SK-N-SH treated with all-trans-retinoic acid at 6 μM for 48 hours (cell line): ENCODE measurements around the gene CREB3L2.

ENCODE experiments used
- ATAC-seq: fragments of 200-7000 bp; cut with Tn5 transposase; 3 replicates; pipeline ENCODE4 v1.9.1; 2020; ENCODE audit warnings: mild to moderate bottlenecking, moderate library complexity
- ARNTL ChIP-seq: fragments of 450-650 bp; formaldehyde crosslinking; IDR thresholded peaks from 2 replicates; pipeline ENCODE4 v1.5.0; 2020; ENCODE audit warnings: low read depth, mild to moderate bottlenecking, moderate library complexity, borderline replicate concordance
- BACH2 ChIP-seq: fragments of 250-450 bp; sonication (Bioruptor Pico); IDR thresholded peaks from 2 replicates; pipeline ENCODE4 v1.9.0; 2021; ENCODE audit warnings: mild to moderate bottlenecking, borderline replicate concordance
- CSDC2 ChIP-seq: fragments of 250-450 bp; sonication (Bioruptor Pico); IDR thresholded peaks from 2 replicates; pipeline ENCODE4 v1.5.0; 2020; ENCODE audit warnings: mild to moderate bottlenecking, moderate library complexity
- ESRRG ChIP-seq: fragments of 250-450 bp; sonication (Bioruptor Pico); IDR thresholded peaks from 2 replicates; pipeline ENCODE4 v1.6.1; 2021; ENCODE audit warnings: mild to moderate bottlenecking
- ISL1 ChIP-seq: fragments of 250-450 bp; sonication (Bioruptor Pico); IDR thresholded peaks from 2 replicates; pipeline ENCODE4 v2.1.2; 2022; ENCODE audit warnings: mild to moderate bottlenecking, moderate library complexity
- OSR1 ChIP-seq: fragments of 250-450 bp; sonication (Bioruptor Pico); IDR thresholded peaks from 2 replicates; pipeline ENCODE4 v1.8.0; 2022; ENCODE audit warnings: moderate library complexity, mild to moderate bottlenecking, inconsistent platforms
- RARB ChIP-seq: fragments of 250-450 bp; sonication (Bioruptor Pico); IDR thresholded peaks from 2 replicates; pipeline ENCODE4 v1.8.0; 2021; ENCODE audit warnings: mild to moderate bottlenecking, moderate library complexity
- SNAI2 ChIP-seq: fragments of 250-450 bp; sonication (Bioruptor Pico); IDR thresholded peaks from 2 replicates; pipeline ENCODE4 v1.5.0; 2020; ENCODE audit warnings: mild to moderate bottlenecking, moderate library complexity
- TCF4 ChIP-seq: fragments of 250-450 bp; sonication (Bioruptor Pico); IDR thresholded peaks from 2 replicates; pipeline ENCODE4 v1.8.0; 2021; ENCODE audit warnings: mild to moderate bottlenecking, moderate library complexity, borderline replicate concordance
- TOX ChIP-seq: fragments of 250-450 bp; sonication (Bioruptor Pico); IDR thresholded peaks from 2 replicates; pipeline ENCODE4 v1.8.0; 2021; ENCODE audit warnings: mild to moderate bottlenecking, moderate library complexity, borderline replicate concordance
- ZC3H10 ChIP-seq: fragments of 250-450 bp; sonication (Bioruptor Pico); IDR thresholded peaks from 2 replicates; pipeline ENCODE4 v1.5.1; 2021; ENCODE audit warnings: mild to moderate bottlenecking, moderate library complexity
- ZFP3 ChIP-seq: fragments of 250-450 bp; sonication (Bioruptor Pico); IDR thresholded peaks from 2 replicates; pipeline ENCODE4 v1.5.0; 2020; ENCODE audit warnings: mild to moderate bottlenecking, moderate library complexity
- ZFP30 ChIP-seq: fragments of 450-650 bp; formaldehyde crosslinking; IDR thresholded peaks from 2 replicates; pipeline ENCODE4 v1.5.0; 2022; ENCODE audit warnings: mild to moderate bottlenecking, moderate library complexity
- ZNF565 ChIP-seq: fragments of 450-650 bp; formaldehyde crosslinking; conservative IDR thresholded peaks from 2 replicates; pipeline ENCODE4 v1.5.0; 2020; ENCODE audit warnings: low read depth, mild to moderate bottlenecking, moderate library complexity
- ZNF70 ChIP-seq: fragments of 450-650 bp; formaldehyde crosslinking; IDR thresholded peaks from 2 replicates; pipeline ENCODE4 v1.5.0; 2020; ENCODE audit warnings: mild to moderate bottlenecking, moderate library complexity
- TF ChIP-seq, protein P1 (sequence below): fragments of 250-450 bp; sonication (Bioruptor Pico); IDR thresholded peaks from 2 replicates; pipeline ENCODE4 v1.5.1; 2021; ENCODE audit warnings: mild to moderate bottlenecking, moderate library complexity
- TF ChIP-seq, protein P2 (sequence below): fragments of 250-450 bp; sonication (Bioruptor Pico); IDR thresholded peaks from 2 replicates; pipeline ENCODE4 v1.8.0; 2020; ENCODE audit warnings: mild to moderate bottlenecking, moderate library complexity, borderline replicate concordance
- TF ChIP-seq, protein P3 (sequence below): fragments of 250-450 bp; sonication (Bioruptor Pico); IDR thresholded peaks from 2 replicates; pipeline ENCODE4 v1.8.0; 2021; ENCODE audit warnings: low read depth, mild to moderate bottlenecking, moderate library complexity, borderline replicate concordance
- TF ChIP-seq, protein P4 (sequence below): fragments of 250-450 bp; sonication (Bioruptor Pico); IDR thresholded peaks from 2 replicates; pipeline ENCODE4 v1.5.1; 2020; ENCODE audit warnings: low read depth, mild to moderate bottlenecking, moderate library complexity
- TF ChIP-seq, protein P5 (sequence below): fragments of 250-450 bp; sonication (Bioruptor Pico); IDR thresholded peaks from 2 replicates; pipeline ENCODE4 v1.5.0; 2020; ENCODE audit warnings: mild to moderate bottlenecking, moderate library complexity

The CREB3L2 gene

DNA sequence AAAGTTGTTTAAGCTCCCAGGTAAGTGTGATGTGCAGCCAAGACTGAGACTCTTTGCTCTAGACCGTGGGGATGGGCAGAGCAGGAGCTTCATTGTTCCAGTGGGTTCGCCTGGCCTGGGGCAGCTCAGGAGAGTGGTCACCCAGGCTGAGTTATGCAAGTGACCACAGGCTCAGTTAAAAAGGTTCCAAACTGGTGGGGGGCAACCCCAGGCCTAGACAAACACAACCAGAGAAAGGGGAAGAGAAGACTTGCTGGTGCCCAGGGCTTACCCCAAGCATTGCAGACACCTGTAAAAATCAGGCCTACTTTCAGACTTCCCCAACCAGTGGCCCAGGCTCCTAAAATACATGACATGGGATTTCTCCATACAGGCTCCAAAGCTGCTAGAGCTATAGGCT lies 21.6 kb downstream of the CREB3L2 start:
- TF ChIP-seq BACH2 (CRISPR knock-in tag) (no peak), RARB (CRISPR knock-in tag) (no peak), ISL1 (CRISPR knock-in tag) (no peak), SNAI2 (no peak), OSR1 (CRISPR knock-in tag) (no peak), ZFP30 (no peak), CSDC2 (CRISPR knock-in tag) (no peak), ZNF70 (CRISPR knock-in tag) (no peak), ESRRG (CRISPR knock-in tag) (no peak), ZNF565 (CRISPR knock-in tag) (no peak), TCF4 (CRISPR knock-in tag) (no peak), TOX (CRISPR knock-in tag) (no peak)
- TF ChIP-seq, protein P1, sequence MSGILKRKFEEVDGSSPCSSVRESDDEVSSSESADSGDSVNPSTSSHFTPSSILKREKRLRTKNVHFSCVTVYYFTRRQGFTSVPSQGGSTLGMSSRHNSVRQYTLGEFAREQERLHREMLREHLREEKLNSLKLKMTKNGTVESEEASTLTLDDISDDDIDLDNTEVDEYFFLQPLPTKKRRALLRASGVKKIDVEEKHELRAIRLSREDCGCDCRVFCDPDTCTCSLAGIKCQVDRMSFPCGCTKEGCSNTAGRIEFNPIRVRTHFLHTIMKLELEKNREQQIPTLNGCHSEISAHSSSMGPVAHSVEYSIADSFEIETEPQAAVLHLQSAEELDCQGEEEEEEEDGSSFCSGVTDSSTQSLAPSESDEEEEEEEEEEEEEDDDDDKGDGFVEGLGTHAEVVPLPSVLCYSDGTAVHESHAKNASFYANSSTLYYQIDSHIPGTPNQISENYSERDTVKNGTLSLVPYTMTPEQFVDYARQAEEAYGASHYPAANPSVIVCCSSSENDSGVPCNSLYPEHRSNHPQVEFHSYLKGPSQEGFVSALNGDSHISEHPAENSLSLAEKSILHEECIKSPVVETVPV (CRISPR knock-in tag), result no peak
- TF ChIP-seq, protein P2, sequence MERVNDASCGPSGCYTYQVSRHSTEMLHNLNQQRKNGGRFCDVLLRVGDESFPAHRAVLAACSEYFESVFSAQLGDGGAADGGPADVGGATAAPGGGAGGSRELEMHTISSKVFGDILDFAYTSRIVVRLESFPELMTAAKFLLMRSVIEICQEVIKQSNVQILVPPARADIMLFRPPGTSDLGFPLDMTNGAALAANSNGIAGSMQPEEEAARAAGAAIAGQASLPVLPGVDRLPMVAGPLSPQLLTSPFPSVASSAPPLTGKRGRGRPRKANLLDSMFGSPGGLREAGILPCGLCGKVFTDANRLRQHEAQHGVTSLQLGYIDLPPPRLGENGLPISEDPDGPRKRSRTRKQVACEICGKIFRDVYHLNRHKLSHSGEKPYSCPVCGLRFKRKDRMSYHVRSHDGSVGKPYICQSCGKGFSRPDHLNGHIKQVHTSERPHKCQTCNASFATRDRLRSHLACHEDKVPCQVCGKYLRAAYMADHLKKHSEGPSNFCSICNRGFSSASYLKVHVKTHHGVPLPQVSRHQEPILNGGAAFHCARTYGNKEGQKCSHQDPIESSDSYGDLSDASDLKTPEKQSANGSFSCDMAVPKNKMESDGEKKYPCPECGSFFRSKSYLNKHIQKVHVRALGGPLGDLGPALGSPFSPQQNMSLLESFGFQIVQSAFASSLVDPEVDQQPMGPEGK (CRISPR knock-in tag), result no peak
- TF ChIP-seq, protein P3, sequence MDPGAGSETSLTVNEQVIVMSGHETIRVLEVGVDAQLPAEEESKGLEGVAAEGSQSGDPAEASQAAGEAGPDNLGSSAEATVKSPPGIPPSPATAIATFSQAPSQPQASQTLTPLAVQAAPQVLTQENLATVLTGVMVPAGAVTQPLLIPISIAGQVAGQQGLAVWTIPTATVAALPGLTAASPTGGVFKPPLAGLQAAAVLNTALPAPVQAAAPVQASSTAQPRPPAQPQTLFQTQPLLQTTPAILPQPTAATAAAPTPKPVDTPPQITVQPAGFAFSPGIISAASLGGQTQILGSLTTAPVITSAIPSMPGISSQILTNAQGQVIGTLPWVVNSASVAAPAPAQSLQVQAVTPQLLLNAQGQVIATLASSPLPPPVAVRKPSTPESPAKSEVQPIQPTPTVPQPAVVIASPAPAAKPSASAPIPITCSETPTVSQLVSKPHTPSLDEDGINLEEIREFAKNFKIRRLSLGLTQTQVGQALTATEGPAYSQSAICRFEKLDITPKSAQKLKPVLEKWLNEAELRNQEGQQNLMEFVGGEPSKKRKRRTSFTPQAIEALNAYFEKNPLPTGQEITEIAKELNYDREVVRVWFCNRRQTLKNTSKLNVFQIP (CRISPR knock-in tag), result no peak
- TF ChIP-seq, protein P4, sequence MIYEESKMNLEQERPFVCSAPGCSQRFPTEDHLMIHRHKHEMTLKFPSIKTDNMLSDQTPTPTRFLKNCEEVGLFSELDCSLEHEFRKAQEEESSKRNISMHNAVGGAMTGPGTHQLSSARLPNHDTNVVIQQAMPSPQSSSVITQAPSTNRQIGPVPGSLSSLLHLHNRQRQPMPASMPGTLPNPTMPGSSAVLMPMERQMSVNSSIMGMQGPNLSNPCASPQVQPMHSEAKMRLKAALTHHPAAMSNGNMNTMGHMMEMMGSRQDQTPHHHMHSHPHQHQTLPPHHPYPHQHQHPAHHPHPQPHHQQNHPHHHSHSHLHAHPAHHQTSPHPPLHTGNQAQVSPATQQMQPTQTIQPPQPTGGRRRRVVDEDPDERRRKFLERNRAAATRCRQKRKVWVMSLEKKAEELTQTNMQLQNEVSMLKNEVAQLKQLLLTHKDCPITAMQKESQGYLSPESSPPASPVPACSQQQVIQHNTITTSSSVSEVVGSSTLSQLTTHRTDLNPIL (CRISPR knock-in tag), result no peak
- TF ChIP-seq, all 23 proteins: peak for 0
- ATAC-seq, result no peak

DNA sequence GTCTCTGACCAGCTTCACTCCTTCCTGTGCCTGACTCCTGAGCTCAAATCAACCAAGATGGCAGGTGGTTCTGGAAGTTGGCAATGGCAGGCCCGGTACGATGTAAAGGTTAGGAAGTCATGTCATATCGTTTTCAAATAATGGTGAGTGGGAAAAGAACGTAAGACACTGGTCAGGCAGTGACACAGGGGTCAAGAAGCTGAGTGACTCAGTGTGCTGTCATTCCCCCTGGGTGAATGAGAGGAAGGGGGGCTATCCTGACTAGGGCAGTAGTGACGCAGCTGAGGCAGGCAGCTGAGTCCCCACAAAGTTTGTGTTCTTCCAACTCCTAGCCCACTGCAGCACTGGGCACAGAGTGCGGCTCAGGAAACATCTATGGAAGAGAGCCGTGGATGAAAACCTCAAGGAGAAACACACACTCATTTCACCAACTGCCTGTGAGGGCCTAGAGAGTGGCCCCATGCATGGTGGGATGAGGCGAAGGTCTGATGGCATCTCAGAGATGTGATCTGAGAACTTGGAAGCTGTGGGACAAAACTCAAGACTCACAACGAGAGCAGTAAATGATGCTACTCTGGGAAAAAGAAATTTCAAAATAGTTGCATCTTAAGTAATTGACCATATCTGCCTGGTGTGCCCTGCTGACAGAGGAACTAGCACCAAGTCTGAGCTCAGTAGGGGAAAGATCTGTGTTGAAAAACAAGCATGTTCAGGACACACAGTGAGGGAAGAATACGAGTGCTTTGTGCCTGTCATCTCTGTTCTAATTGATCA lies 23.2 kb downstream of the CREB3L2 start:
- ATAC-seq, result peak; percentile 90
- no peak for TF ChIP-seq TCF4 (CRISPR knock-in tag)
- no peak for TF ChIP-seq ISL1 (CRISPR knock-in tag)
- no peak for TF ChIP-seq SNAI2
- TF ChIP-seq ESRRG (CRISPR knock-in tag), result no peak
- no peak for TF ChIP-seq ARNTL (CRISPR knock-in tag)
- TF ChIP-seq, protein P2 (CRISPR knock-in tag), result no peak
- peak; percentile 89 for TF ChIP-seq ZC3H10
- peak; percentile 82; the same call in 1 of the 2 replicates for TF ChIP-seq TOX (CRISPR knock-in tag)
- TF ChIP-seq, protein P1 (CRISPR knock-in tag), result no peak
- TF ChIP-seq, protein P5, sequence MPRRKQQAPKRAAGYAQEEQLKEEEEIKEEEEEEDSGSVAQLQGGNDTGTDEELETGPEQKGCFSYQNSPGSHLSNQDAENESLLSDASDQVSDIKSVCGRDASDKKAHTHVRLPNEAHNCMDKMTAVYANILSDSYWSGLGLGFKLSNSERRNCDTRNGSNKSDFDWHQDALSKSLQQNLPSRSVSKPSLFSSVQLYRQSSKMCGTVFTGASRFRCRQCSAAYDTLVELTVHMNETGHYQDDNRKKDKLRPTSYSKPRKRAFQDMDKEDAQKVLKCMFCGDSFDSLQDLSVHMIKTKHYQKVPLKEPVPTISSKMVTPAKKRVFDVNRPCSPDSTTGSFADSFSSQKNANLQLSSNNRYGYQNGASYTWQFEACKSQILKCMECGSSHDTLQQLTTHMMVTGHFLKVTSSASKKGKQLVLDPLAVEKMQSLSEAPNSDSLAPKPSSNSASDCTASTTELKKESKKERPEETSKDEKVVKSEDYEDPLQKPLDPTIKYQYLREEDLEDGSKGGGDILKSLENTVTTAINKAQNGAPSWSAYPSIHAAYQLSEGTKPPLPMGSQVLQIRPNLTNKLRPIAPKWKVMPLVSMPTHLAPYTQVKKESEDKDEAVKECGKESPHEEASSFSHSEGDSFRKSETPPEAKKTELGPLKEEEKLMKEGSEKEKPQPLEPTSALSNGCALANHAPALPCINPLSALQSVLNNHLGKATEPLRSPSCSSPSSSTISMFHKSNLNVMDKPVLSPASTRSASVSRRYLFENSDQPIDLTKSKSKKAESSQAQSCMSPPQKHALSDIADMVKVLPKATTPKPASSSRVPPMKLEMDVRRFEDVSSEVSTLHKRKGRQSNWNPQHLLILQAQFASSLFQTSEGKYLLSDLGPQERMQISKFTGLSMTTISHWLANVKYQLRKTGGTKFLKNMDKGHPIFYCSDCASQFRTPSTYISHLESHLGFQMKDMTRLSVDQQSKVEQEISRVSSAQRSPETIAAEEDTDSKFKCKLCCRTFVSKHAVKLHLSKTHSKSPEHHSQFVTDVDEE (CRISPR knock-in tag), result no peak
- TF ChIP-seq ZNF70 (CRISPR knock-in tag), result no peak
- peak; percentile 99 for TF ChIP-seq ZFP3
- TF ChIP-seq, protein P3 (CRISPR knock-in tag), result no peak
- TF ChIP-seq ZNF565 (CRISPR knock-in tag), result no peak
